Measurements from ENCODE around the gene ATP8B1.
A peak's percentile ranks its signal among the peaks of the same experiment; 100 is the strongest.

ATP8B1 gene

GRCh38 chr18:57715073-57715472 is 88.0 kb downstream of the ATP8B1 start:
- no peak for DNase-seq

DNA sequence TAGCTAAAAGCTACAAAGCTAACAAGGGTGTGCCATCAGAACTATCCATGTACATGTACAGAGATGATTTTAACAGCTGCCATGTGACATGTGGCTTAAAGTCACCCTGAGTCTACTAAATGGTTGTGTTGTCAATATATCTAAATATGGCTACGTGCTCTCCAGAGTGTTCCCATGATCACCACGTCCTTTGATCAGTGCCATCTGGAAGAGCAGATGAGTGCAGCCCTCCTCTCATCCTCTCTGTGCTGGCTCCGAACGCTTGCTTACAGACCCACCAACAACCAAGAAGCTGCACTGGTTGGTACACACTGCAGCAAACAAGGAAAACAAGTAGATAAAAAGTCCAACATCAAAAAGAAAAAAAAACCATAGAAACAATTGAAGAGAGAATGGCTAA is 92.9 kb downstream of the ATP8B1 start:
- no peak for DNase-seq

DNA sequence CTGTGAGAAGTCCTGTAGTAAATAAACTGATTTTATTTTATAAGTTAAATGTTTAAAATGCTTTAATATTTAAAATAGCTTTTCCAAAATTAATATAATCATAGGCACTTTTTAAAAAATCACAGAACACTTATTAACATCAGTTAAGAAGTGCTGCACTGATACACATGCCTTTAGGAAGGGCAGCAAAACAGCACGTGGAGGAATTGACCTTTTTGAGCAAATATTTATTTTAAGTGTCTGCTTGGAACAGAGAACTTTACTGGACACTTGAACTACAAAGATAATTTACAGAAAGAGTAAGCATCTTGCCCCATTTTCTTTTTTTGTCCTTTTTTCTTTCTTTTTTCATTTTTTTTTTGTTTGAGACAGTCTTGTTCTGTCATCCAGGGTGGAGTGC is 93.8 kb downstream of the ATP8B1 start:
- no peak for DNase-seq

- no peak for DNase-seq
These were observed 94.8 kb downstream of the ATP8B1 start for GRCh38 chr18:57708288-57708687.

GRCh38 chr18:57705832-57706595 is 97.1 kb downstream of the ATP8B1 start:
- DNase-seq: peak; percentile 98

- DNase-seq: no peak
These were observed 98.1 kb downstream of the ATP8B1 start for GRCh38 chr18:57705011-57705410.

DNA sequence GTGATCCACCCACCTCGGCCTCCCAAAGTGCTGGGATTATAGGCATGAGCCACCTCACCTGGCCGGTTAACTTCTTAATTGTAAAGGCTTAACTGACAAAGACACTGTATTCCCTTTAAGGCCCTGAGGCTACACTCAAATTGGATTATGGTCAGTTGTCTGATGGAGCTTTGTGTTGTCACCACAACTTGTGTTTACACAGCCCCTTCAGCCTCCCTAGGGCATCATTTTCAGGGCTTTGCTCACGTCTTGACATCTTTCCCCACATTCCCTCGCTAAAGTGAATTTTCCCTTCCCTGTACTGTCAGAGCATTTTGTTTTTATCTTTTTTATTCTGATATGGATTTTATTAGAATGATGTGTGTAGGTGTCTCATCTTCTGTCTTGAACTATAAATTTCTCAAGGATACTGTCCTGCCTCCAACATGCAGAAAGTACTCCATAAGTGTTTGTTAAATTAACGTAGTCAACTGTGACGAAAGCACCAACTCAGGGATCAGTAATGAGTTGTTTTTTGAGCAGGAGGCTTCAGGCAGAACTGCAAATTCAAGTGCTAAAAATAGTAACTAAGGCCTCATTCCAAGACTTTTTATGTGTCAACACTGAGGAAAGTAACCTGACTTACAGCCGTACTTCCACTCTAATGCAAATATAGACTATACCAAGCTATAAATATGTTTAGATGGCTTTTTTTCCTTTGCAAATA is 104.4 kb downstream of the ATP8B1 start:
- DNase-seq: peak; percentile 17

DNA sequence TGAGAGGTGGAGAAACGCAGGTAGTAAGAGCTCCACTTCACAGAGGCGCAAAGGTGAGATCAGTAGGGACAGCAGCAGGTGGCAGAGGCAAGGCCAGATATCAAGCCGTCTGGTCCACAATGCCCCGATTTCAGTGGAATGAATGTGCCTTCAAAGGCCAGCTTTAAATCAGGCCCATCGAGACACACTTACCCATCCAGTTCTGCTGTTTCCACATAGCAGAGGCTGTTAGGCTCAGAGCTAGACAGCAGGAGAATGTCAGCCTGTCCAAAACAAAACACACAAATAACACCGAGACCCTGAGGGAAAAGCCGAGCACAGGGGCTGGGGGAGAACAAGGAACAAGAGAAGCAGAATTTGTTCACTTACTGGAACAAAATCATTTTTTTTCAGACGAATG is 105.7 kb downstream of the ATP8B1 start:
- no peak for DNase-seq

GRCh38 chr18:57696271-57696670 is 106.8 kb downstream of the ATP8B1 start:
- no peak for DNase-seq

DNA sequence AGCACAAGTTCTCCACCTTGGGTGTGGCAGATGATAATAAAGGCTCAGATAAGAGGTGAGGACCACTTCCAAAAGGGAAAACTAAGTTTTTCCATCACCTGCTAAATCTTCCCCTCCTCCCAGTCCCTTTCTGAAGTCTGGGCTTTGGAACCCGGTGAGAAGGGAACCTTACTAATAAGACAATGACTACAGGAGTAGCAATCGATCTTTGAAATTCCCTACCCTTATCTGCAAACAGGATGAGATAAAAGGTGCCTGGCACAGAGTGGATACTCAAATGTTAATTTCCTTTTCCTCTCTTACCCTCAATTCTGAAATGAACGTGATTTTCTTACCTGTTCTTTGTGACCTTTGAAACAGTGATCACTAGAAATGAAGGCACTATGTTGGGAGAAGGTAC is 111.8 kb downstream of the ATP8B1 start:
- DNase-seq: no peak

DNA sequence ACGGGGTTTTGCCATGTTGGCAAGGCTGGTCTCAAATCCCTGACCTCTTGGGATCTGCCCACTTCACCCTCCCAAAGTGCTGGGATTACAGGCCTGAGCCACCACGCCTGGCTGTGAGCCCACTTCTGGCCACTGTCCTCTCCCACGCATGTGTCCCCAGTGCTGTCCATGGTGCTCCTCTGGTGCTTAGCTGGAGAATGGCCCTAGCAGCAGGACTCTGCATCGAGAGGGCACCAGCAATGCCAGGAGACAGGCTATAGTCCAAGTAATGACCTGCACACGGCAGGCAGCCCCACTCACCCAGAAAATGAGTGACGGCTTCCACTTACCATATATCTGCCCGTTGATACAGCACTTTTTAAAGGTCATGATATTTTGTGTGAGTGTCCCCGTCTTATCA is 115.1 kb downstream of the ATP8B1 start:
- no peak for DNase-seq

DNA sequence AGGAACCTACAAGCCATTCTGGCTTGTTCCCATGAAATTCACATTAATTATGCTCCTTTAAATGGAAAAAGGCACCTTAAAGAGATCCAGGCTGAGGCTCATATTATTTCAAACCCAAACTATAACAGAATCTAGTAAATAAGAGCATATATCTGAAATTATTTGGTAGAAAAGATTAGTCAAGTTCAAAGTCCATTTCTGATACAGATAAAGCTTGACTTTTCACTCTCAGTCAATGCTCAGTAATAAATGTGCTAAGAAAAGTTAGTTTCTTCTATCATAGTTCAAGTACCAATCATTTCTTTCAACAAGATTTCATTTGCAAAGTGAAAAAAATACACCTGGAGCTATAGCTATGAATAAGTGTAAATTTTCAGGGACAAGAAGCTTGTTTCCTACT is 119.6 kb downstream of the ATP8B1 start:
- no peak for DNase-seq

DNA sequence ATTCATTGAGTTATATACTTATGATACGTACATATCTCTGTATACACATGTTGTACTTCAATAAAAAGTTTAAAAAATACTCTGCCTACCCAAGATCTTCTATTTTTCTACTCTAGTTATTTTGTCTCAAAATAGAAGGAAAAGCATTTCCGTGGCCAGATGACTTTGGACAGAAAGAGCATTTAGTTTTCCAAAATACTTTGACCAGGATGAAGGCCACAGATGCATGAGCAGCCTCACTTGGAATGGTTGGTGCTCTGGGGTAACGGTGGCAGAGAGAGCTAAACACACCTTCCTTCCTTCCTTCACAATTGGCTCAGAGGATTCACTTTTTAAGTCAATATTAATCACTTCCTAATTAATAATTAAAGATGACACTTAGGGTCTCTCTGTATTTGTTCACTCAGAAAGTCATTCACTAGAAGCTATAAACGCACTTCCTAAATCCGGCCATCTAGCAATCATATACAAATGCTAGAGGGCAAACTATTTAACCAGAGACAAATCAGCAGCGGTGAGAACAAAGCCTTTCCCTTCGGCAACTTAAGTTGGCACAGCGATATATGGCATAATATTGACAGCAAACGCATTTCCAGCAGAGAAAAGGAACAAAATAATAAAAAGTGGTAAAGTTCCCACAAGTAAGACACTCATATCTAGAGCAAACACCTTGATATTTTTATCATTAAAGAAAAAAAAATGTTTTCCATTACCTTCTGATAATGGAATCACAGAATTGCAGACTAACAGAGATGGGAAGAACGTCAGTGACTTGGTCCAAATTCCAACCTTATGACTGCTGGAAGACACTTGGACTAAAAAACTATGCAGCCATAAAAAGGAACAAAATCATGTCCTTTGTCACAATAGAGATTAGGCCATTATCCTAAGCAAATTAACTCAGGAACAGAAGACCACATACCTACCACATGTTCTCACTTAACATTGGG is 125.6 kb downstream of the ATP8B1 start:
- no peak for DNase-seq

GRCh38 chr18:57674891-57675290 is 128.2 kb downstream of the ATP8B1 start:
- DNase-seq: no peak

DNA sequence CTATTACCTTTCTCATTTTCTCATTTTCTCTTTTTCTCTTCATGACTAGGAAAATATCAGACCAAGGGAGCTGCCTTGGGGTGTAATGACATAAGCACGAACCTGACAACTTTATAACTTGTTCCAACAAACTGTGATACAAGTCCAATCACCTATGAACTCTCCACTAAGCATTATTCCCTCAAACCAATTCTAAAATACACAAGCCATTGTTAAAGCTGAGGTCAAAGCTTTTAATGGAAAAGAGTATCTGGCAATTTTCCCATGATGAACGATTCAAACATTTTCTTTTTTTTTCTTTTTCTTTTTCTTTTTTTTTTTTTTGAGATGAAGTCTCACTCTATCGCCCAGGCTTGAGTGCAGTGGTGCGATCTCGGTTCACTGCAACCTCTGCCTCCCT is 133.1 kb downstream of the ATP8B1 start:
- DNase-seq: no peak

DNA sequence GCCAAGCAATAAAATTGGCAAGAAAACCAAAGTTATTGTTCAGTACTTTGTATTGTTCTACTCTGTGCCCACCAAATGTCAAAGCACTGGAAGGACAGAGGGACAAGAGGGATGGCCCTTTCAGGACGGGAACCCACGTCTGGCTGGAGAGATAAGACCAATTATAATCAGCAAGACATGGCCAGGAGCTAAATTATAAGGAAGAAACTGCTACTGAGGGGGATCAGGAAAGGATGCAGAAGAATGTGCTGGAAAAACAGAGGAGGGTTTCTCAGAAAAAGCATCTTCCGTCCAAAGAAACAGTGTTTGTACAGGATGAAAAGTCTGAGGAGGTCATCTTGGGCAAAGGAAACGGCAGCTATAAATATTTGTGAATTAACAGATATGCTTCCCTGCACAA is 135.1 kb downstream of the ATP8B1 start:
- DNase-seq: no peak

DNA sequence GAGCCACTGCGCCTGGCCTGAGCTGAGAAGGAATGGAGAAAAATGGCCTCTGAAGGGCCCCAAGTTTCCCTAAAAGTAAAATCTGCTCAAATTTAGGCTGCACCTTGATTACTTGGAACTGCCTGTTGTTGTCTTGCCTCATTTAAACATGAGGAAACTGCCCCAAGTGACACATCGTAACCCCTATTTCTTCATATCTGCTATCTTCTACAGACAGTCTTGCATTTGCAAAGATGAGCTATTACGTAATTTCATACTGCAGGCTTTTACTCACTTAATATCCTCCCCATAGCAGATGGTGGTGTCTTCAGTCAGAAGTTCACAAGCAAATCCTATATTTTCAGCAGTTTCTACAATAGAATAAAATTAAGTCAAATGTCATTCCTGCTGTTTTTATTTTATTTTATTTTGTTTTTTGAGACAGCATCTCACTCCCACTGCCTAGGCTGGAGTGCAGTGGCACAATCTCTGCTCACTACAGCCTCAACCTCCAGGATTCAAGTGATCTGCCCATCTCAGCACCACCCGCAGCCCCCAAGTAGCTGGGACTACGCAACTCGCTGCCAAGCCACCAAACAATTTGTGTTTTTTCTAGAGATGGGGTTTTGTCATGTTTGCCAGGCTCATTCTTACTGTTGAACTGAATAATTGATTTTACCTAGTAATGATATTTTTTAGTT is 136.2 kb downstream of the ATP8B1 start:
- no peak for DNase-seq

DNA sequence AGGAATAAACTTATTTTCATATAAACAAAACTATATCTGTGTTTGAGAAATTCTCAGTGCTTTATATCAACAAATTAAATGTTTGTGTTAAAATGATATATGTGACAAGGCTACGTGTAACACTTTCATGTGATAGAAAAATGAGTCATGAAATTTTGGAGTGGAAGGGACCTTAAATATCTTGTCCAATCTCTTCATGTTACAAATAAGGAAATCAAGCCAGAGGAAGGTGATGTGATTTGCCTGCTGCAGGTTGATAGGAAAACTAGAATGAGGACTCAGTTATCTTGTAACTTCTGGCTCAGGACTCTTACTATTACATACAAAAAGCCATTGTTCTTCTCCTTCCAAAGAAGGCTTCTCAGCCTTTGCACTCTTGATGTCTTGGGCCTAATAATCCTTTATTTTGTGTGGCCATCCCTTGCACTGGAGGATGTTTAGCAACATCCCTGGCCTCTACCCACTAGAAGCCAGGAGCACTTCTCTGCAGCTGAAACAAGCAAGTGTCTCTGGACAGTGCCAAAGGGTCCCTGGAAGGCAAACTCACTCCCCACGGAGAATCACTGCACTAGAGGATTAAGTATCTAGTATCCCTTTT is 138.4 kb downstream of the ATP8B1 start:
- no peak for DNase-seq

DNA sequence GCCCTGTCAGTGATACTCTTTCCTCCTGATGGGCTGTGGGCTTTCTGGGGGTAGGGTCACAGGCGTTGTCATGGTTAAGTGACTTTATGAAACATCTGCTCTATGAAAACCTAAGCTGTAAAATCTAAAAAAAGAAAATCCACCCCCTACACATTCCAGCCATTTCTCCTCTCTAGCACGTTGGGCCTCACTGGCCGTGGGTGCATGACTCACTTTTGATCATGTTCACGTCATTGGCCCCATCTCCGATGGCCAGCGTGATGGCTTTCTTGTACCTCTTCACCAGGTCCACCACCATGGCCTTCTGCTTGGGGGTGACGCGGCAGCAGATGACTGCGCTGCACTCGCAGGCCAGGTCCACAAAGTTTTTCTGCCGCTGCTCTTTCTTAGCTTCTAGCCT is 142.2 kb downstream of the ATP8B1 start:
- no peak for DNase-seq

DNA sequence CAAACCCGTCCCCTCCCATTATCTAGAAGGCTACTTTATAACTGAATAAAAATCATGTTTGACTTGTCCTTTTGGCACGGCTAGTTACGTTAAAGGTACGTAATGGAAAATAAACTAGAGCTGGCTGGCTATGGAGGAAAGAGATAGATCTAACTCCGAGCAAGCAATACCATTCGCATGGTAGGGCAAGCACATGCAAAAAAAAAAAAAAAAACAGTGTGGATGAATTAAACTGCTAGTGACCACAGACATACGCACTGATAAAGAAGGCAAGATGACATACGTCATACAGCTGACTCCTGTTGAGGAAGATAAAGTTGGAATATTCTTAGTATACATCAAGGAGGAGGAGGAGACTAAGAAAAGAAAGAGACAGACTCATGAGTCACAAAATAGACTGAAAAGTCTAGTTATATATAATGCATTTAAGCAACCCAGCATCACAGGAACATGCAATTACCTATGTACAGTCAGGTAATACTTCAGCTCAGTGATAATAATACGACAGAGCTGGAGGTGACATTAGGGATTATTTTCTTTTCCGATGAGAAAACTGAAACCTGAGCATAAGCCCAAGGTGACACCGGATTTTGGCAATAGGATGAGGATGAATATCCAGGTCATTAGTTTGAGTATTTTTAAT is 143.5 kb downstream of the ATP8B1 start:
- no peak for DNase-seq

GRCh38 chr18:57657542-57657941 is 145.6 kb downstream of the ATP8B1 start:
- DNase-seq: no peak

GRCh38 chr18:57655740-57656139 is 147.4 kb downstream of the ATP8B1 start:
- no peak for DNase-seq
